H54 (cell line): Measurements from ENCODE around the gene STRAP.

ENCODE experiments used
- DNase-seq: peaks from one replicate; pipeline ENCODE4 v3.0.0; 2011; ENCODE audit warnings: low spot score, mixed read lengths; ENCODE audit not compliant: insufficient read length
- FAIRE-seq: peaks from 3 replicates; lab custom pipeline; 2011; peaks lifted over from hg19 to GRCh38; lab: Jason Lieb, UNC
- POLR2A ChIP-seq: IDR thresholded peaks from 2 replicates; pipeline ENCODE4 v1.6.1; 2011; ENCODE audit warnings: low read depth, mild to moderate bottlenecking, low read length

Gene STRAP

GRCh38 chr12:15882118-15882971 lies at the start of gene STRAP:
Gene STRAP, plus strand, starts transcription at chr12:15882387. Its CDS starts 321 bp downstream, at chr12:15882708.
- peak; percentile 94 for TF ChIP-seq POLR2A
- FAIRE-seq, result peak; percentile 97
- DNase-seq, result peak; percentile 74

- FAIRE-seq, result no peak
- DNase-seq, result no peak
Observed at GRCh38 chr12:15834575-15834974, 47.6 kb upstream of the STRAP start.

GRCh38 chr12:15837141-15837790 lies 44.9 kb upstream of the STRAP start:
- FAIRE-seq (no peak), DNase-seq (no peak)
- no peak for TF ChIP-seq POLR2A

More at GRCh38 chr12:15834575-15834974, 47.6 kb upstream of the STRAP start:
- TF ChIP-seq POLR2A, result no peak

GRCh38 chr12:15839041-15839440 lies 43.1 kb upstream of the STRAP start:
- TF ChIP-seq POLR2A, result no peak
- DNase-seq (no peak), FAIRE-seq (no peak)

GRCh38 chr12:15839682-15840081 lies 42.5 kb upstream of the STRAP start:
- DNase-seq (no peak), FAIRE-seq (no peak)
- no peak for TF ChIP-seq POLR2A

GRCh38 chr12:15842108-15842507 lies 40.1 kb upstream of the STRAP start:
- no peak for DNase-seq
- no peak for TF ChIP-seq POLR2A
- FAIRE-seq, result peak; percentile 62

- FAIRE-seq (no peak), DNase-seq (no peak)
- no peak for TF ChIP-seq POLR2A
Observed at GRCh38 chr12:15846887-15847286, 35.3 kb upstream of the STRAP start.

- TF ChIP-seq POLR2A, result no peak
- DNase-seq, result no peak
- FAIRE-seq, result no peak
Observed at GRCh38 chr12:15848606-15849005, 33.6 kb upstream of the STRAP start.

- TF ChIP-seq POLR2A, result no peak
- FAIRE-seq (no peak), DNase-seq (no peak)
Observed at GRCh38 chr12:15851045-15851620, 31.1 kb upstream of the STRAP start.

- DNase-seq (no peak), FAIRE-seq (peak; percentile 36)
- TF ChIP-seq POLR2A, result no peak
Observed at GRCh38 chr12:15851919-15852318, 30.3 kb upstream of the STRAP start.

GRCh38 chr12:15852383-15852782 lies 29.8 kb upstream of the STRAP start:
- FAIRE-seq, result no peak
- TF ChIP-seq POLR2A, result no peak
- DNase-seq, result no peak

- DNase-seq (no peak), FAIRE-seq (peak; percentile 23)
- TF ChIP-seq POLR2A, result no peak
Observed at GRCh38 chr12:15853877-15854276, 28.3 kb upstream of the STRAP start.

- FAIRE-seq, result no peak
Observed at GRCh38 chr12:15854916-15855315, 27.3 kb upstream of the STRAP start.

GRCh38 chr12:15855646-15856045 lies 26.5 kb upstream of the STRAP start:
- DNase-seq (no peak), FAIRE-seq (peak; percentile 57)
- no peak for TF ChIP-seq POLR2A

More at GRCh38 chr12:15854916-15855315, 27.3 kb upstream of the STRAP start:
- no peak for DNase-seq
- TF ChIP-seq POLR2A, result no peak
